Stimulated activated CD8-positive, alpha-beta memory T cell treated with anti-CD3 and anti-CD28 coated beads, Interleukin-15, amount 100 ng/mL, for 48 hours (primary cell): ENCODE measurements around the gene KRT16.
A peak's percentile ranks its signal among the peaks of the same experiment; 100 is the strongest.
"Not testable (repeated sequence)": the region's sequence is repeated elsewhere in the genome, so short reads cannot be mapped to it uniquely, and the experiment has no call there.

Source experiments
- DNase-seq, 2 donors: peaks; one replicate each; pipeline ENCODE4 v3.0.0-alpha.2; 2020; ENCODE audit warnings: low read depth in 2 of 2

Gene KRT16

DNA sequence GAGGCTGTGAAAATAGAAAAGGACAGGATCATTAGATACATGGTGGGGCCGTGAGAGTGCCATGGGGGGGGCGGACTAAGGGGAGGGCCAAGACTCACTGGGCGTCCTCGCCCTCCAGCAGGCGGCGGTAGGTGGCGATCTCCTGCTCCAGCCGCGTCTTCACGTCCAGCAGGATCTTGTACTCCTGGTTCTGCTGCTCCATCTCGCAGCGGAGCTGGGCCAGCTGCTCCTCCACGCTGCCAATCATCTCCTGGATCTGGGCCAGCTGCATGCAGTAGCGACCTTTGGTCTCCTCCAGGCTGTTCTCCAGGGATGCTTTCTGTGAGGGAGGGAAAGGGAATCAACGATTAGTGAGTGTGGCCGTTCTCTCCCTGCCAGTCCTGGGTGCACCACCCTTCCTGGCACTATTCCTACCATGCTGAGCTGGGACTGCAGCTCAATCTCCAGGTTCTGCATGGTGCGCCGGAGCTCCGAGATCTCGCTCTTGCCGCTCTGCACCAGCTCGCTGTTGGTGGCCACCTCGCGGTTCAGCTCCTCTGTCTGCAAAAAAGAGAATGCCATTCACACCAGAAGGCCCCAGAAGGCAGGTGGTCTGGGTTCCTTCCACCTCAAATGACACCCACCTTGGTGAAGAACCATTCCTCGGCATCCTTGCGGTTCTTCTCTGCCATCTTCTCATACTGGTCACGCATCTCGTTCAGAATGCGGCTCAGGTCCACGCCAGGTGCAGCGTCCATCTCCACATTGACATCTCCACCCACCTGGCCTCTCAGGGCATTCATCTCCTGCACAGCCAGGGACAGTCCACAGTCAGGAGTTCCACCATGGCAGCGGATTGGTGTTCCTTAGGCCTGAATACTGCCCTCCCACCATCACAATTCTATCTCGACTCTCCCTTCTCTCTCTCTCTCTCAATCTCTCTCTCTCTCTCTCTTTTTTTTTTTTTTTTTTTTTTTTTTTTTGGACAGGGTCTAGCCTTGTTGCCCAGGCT is 29.1 kb downstream of the KRT16 start:
- DNase-seq, result no peak

DNA sequence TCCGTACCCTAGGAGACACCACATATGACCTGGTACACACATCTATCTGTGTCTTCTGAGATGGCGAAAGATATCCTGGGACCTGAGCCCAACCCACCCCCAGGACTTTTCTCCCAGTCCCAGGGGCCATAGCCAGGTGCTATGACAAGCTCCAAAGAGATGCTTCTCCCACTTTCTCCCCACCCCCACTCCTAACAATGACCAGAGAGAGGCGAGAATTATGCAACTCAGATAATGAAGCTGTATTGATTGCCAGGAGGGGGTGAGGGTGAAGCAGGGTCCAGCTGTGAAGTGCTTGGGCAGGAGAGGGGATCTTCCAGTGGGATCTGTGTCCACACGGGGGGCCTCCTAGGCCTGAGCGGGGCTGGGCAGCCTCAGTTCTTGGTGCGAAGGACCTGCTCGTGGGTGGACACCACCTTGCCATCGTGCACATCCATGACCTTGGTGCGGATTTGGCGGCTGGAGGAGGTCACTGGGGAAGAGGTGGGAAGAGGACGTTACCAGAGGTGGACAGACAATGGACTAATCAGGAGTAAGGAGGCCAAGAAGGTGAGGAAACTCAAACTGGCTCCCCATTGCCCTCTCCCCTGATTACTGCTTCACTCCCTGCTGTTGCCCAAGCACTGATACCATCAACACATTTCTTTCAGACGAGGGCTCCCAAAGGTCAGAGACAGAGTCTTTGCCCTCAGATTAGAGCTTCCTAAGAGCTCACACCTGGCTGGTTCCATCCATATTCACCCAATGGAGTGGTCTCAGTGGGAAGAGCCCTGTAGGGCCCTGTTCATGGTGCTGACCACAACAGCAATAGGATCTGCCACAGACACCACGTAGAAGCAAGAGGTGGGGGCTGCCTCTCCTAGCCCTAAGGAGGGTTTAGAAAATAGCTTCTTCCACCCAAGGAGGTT is 30.3 kb downstream of the KRT16 start:
- DNase-seq, result not testable (repeated sequence)

DNA sequence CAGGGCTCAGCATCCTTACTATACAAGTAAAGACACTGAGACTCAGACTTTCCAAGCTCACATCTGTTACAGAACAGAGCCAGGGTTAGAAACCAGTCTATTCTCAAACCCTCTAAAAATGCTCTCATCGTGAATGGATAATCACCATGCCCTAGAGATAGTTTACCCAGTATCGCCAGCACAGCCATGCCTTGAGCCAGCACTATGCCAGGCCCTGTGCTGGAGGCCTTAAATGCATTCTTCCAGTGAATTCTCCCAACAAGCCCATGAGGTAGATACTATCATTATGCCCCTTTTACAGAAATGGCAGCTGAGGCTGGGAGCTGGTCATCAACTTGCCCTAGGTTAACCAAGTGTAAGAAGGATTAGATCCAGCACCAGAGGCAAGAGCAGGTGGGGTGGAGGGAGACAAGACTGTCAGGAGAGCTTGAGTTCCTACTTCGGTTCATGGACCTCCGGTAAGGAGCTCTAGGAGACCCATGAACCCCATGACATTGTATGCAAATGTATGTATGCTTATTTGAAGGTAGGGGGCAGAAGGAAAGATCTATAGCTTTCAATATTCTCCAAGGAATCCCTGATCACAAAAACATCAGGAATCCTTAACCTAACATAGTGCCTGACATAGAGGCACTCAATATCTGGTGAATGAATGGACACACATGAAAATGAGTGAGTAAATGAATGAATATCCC is 31.1 kb downstream of the KRT16 start:
- no peak for DNase-seq

DNA sequence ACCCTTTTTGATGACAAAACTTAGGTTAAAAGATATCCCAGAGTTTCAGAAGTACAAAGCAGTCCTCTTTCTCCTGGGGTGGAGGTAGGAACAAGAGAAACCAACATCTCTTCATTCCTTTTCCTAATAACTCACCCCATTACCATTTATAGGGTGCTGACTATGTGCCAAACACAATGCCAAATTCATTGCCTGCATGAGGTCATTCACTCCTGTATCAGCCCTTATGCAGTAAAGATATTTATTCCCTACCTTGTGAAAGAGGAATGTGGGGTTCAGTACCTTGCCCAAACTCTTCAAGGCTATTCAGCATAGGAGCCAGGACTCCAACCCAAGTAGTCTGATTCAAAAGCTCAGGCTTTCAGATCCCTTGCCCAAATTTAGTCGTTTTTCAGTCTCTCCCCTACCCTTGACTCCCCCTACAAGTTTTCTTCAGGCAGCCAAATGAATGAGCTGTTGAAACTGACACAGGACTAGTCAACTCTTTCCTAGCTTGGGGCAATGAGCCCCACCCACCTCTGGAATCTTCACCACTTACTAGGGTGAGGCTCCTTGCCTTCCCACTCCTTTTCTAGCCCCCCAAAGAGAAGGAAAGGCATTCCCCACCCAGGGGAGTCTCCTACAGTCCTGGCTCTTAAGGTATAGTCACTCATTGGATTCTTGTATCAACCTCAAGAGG is 31.7 kb downstream of the KRT16 start:
- DNase-seq, result no peak

DNA sequence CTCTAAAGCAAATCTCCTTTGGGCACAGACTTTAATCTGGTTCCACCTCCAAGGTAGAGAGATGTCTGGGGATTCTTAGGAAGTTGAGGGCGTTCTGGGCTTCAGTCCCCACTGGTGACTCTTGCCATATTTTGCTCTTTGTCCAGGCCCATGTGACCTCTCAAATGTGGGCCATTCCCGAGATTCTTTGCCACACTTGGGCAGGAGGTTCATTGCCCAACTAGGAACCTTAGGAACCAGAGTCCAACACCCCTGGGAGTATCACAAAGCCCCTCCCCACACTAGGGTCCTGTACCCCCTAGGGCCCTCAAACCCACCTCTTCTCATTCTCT is 32.4 kb downstream of the KRT16 start:
- DNase-seq, result no peak

DNA sequence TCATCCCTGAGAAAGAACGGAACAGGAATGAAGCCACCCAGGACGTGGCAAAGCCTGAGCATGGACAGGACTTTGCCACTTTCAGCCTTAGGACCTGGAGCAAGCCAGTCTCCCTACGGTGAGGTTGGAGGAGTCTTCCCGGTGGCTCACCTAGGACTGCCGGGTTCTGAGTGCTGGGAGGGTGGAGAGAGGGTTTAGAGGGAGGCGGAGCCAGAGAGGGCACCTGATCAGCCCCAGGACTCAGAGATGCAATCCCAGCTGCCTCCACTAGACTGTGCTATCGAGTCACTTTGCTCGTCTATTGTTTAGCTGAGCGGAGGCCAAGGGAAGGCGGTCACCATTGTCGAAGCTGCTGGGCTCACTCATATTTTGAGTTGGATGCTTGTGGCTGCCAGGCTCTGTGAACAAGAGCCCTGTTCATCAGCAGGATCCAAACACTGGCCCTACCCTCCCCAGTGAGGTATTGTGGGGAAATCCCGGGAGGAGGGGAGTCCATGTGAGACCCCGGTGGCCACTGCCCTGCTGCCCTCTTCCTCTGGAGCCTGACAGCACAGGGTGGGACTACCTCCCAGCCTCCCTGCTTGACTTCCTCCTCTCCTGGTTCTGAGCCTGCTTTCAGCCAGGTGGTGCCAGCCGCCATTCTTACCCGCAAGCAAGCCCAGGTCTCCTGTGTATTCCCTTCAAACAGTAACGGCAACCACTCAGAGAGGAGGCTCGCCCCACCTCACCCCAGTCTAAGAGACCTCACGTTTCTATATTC is 32.9 kb downstream of the KRT16 start:
- DNase-seq, result peak; percentile 56 to 63

DNA sequence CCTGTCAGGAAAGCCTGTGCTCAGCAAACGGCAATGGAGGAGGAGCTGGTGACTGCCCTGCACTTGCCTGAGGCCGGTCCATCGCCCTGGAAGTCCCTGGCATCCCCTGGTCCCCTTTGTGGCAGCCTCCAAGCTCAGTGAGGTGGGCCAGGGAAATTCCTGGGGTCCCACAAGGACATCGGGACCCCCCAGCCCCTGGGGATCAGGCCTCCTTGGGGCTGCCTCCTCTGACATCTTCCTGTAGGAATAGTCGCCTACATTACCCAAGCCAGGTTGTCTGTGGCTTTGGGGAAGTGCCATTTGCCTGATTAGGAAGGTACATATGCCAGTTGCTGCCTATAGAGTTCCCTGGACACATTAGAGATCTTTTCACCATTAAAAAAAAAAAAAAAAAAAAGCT is 33.6 kb downstream of the KRT16 start:
- no peak for DNase-seq

DNA sequence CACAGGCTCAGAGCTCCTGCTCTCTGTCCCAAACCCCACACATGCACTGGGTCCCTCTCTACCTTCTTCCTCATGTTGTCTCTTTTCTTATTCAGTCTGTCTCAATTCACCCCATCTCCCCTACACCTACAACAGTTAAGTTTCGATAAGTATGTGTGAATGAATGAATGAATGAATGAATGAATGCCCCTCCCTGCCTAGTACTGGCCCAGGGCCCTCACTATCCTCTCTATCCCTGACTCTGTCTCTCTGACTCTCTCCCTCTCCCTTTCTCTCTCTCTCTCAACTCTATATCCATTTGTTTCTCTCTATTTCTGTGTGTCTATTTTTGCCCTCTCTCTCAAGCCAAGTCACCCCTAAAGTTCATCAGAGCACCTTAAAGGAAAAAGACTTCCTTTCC is 34.0 kb downstream of the KRT16 start:
- no peak for DNase-seq

DNA sequence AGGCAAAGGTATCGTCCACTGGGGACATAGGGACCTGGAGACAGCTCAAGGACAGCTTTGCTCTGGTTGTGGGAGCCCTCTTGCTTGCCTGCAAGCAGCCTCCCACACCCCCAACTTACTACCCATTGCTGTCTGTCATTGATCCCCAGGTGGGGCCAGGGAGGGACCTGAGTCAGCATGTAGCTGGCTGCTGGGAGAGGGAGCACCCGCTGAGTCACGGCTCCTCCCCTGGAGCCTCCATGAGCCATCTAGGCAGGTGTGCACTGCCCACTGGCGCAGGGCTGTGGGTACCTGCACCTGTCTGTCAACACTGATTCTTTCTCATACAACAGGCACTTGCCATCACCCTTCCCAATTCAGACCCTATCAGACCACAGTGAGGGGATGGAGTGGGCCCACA is 35.8 kb downstream of the KRT16 start:
- DNase-seq, result not testable (repeated sequence)

DNA sequence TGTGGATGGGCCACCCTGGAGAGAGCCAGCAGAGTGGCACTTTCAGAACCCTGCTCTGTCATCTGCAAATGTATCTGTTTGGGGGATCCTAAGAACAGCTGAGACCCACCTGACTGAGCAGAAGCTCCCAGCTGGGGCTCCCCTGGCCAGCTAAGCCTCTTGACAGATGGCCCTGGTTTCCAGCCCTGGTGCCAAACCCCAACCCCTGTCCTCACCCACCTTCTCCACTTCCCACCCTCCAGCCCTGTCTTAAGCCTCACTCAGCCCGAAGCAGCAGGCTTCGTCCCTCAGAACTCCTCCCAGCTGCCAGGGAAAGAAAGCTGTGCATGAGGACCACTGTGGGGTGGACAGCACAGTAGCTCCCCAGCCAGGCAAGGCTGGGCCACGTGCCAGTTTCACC is 37.2 kb downstream of the KRT16 start:
- no peak for DNase-seq

DNA sequence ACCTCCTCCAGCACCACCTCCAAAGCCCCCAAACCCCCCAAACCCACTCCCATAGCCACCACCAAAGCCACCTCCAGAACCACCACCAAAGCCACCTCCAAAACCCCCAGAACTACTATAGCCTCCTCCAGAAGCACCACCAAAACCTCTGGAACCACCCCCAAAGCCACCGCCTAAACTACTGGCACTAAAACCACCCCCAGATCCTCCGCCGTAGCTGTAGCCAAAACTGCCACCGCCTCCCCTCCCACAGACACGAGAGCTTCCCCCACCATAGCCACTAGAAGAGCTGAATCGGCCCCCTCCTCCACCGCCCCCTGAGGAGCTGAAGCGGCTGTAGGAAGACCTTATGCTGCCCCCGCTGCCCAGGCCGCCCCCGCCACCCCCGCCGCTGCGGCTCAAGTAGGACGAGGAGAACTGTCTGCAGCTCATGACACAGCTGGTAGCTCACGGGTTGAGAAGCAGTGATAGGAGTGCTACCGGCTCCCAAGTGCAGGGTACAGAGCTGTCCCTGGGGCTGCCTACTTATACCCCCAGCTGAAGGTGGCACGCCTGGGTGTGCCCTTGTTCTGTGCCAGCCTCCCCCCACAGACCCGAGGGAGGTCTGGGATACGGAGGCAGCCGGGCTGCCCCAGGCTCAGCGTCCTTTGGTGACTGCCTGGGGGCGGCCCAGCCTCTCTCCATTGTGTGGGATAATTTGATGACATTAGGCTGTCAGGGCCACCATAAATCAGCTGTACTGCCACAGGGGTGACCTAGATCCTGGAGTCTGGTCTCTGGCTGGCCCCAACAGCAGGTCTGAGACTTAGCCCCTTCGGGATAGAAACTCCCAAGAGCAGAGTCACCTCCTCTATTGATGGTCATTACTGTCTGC is 40.8 kb downstream of the KRT16 start, which contains the start of gene KRT9:
KRT9 (minus strand) TSS at position 499 of the 874 bp plus-strand sequence; CDS start at position 432, 67 bp downstream.
- DNase-seq, result no peak

DNA sequence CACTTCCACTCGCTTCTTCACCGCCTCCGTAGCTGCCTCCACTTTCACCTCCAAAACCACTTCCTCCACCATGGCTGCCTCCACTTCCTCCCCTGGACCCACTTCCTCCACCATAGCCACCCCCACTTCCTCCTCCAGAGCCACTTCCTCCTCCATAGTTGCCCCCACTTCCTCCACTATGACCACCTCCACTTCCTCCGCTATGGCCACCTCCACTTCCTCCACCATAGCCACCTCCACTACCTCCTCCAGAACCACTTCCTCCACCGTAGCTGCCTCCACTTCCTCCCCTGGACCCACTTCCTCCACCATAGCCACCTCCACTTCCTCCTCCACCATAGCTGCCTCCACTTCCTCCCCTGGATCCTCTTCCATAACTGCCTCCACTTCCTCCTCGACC is 45.2 kb downstream of the KRT16 start:
- no peak for DNase-seq

DNA sequence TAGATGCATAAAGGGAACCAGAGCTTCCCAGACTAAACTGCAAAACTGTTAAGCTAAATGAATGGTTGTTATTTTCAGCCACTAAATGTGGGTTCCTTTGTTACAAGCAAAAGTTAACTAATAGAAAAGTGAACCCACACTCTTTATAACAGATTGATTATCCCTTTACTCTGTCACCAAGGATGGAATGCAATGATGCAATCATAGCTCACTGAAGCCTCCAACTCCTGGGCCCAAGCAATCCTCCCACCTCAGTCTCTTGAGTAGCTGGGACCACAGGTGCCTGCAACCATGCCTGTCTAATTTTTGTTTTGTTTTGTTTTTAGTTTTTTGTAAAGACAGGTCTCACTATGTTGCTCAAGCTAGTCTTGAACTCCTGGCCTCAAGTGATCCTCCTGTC is 47.2 kb downstream of the KRT16 start:
- DNase-seq, result no peak

DNA sequence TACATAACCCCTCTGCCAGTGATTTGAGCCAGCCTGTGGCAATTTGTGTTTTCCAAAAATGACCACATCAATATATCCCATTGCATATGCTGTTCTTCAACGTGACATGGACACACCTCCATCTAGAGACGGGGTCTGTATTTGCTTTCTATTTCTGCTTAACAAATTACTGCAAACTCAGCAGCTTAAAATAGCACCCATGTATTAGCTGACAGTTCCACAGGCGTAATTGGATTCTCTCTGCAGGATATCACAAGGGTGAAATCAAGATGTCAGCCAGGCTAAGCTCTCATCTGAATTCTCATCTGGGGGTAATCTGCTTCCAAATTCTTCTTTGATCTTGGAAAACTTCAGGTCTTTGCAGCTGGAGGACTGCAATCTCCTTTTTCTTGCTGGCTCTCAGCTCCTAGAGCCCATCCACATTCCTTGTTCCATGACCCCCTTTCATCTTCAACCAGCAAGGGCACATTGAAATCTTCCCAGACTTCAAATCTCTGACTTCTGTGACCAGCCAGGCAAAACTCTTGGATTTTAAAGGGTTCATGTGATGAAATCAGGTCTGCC is 48.9 kb downstream of the KRT16 start:
- DNase-seq, result no peak

DNA sequence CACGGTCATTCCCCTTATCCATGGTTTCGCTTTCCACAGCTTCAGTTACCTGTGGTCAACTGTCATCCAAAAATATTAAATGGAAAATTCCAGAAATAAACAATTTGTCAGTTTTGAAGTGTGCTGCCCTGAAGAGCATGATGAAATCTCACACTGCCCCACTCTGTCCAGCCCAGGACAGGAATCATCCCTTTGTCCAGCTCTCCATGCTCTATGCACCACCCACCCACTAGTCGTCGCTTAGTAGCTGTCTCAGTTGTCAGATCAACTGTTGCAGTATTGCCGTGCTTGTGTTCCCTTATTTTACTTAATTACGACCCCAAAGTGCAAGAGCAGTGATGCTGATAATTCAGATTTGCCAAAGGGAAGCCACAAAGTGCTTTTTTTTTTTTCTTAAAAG is 51.0 kb downstream of the KRT16 start:
- DNase-seq, result no peak
